H1 (cell line): ENCODE results near the gene KLF4. TPM values are rescaled to one million over a fixed set of nuclear protein-coding genes. Genes with fewer than 3 reads are reported as not detected.

ENCODE experiments used
- CTCF ChIA-PET: fragments of 300-600 bp; sonication (Branson Sonifier 250); formaldehyde crosslinking; loops from one replicate; lab custom pipeline; 2021; ENCODE audit not compliant: partially characterized antibody; lab: Charles Lee
- POLR2A ChIA-PET: fragments of 300-600 bp; sonication (Branson Sonifier 250); formaldehyde crosslinking; loops from one replicate; lab custom pipeline; 2021; ENCODE audit warnings: inconsistent platforms; ENCODE audit not compliant: partially characterized antibody; lab: Charles Lee
- DNase-seq, 2 experiments: peaks; one replicate each; pipeline versions ENCODE4 v3.0.0 to v3.0.0-alpha.2; 2010 to 2022; ENCODE audit warnings: low spot score in 2 of 2, low read depth in 1 of 2, mixed read lengths in 1 of 2
- FAIRE-seq: peaks from 2 replicates; lab custom pipeline; 2011; peaks lifted over from hg19 to GRCh38; lab: Jason Lieb, UNC
- H2AFZ ChIP-seq: 2 replicates; pipeline ENCODE4 v1.8.1; 2012; ENCODE audit warnings: low read length, inconsistent platforms
- H2AK5ac ChIP-seq: 2 replicates; pipeline ENCODE4 v1.6.1; 2013; ENCODE audit warnings: low read depth, low read length
- H2BK120ac ChIP-seq: replicated peaks from 2 replicates; pipeline ENCODE3; 2013; ENCODE audit warnings: low read depth, low read length, inconsistent platforms
- H2BK12ac ChIP-seq: 2 replicates; pipeline ENCODE4 v1.6.1; 2013; ENCODE audit warnings: low read depth, low read length
- H2BK15ac ChIP-seq: 2 replicates; pipeline ENCODE4 v1.6.1; 2013; ENCODE audit warnings: low read length
- H2BK20ac ChIP-seq: 2 replicates; pipeline ENCODE4 v1.6.1; 2013; ENCODE audit warnings: low read length
- H2BK5ac ChIP-seq: 2 replicates; pipeline ENCODE4 v1.6.1; 2013; ENCODE audit warnings: low read depth, low read length
- H3K14ac ChIP-seq: 2 replicates; pipeline ENCODE4 v1.6.1; 2013; ENCODE audit warnings: inconsistent platforms; ENCODE audit not compliant: insufficient read length
- H3K18ac ChIP-seq: 2 replicates; pipeline ENCODE4 v1.6.1; 2013; ENCODE audit warnings: low read length; ENCODE audit errors: extremely low read depth
- H3K23ac ChIP-seq: 2 replicates; pipeline ENCODE4 v1.6.1; 2013; ENCODE audit warnings: inconsistent platforms; ENCODE audit not compliant: insufficient read length
- H3K23me2 ChIP-seq: 2 replicates; pipeline ENCODE4 v1.6.1; 2013; ENCODE audit warnings: low read depth, low read length
- H3K27ac ChIP-seq: 2 replicates; pipeline ENCODE4 v1.6.1; 2011; ENCODE audit warnings: low read depth, low read length, inconsistent platforms
- H3K27me3 ChIP-seq, 4 experiments: replicated peaks in 1 of 4; 1 replicate in 1 of 4; 2 replicates in 3 of 4; pipeline versions ENCODE4 v1.6.1 to v1.8.1; 2011 to 2013; ENCODE audit warnings: low read length in 3 of 4, mild to moderate bottlenecking in 3 of 4, inconsistent platforms in 2 of 4, mixed read lengths in 2 of 4, moderate library complexity in 1 of 4; ENCODE audit not compliant: control insufficient read depth in 3 of 4, insufficient read depth in 3 of 4; ENCODE audit errors: extremely low read depth in 1 of 4
- H3K36me3 ChIP-seq, 4 experiments: 2 replicates each; pipeline versions ENCODE4 v1.6.1 to v1.8.1; 2011 to 2013; ENCODE audit warnings: mild to moderate bottlenecking in 4 of 4, low read length in 3 of 4, moderate library complexity in 2 of 4, control low read depth in 1 of 4, inconsistent platforms in 1 of 4; ENCODE audit not compliant: insufficient read depth in 4 of 4, control insufficient read depth in 2 of 4
- H3K4ac ChIP-seq: replicated peaks from 2 replicates; pipeline ENCODE3; 2013; ENCODE audit warnings: low read length, low read depth, mixed read lengths, inconsistent platforms; ENCODE audit not compliant: insufficient read length
- H3K4me1 ChIP-seq, 4 experiments: replicated peaks in 1 of 4; 1 replicate in 1 of 4; 2 replicates in 3 of 4; pipeline versions ENCODE4 v1.6.1 to v1.8.1; 2011 to 2013; ENCODE audit warnings: low read length in 3 of 4, inconsistent platforms in 2 of 4, mixed read lengths in 1 of 4; ENCODE audit not compliant: insufficient read depth in 4 of 4, control insufficient read depth in 3 of 4
- H3K4me2 ChIP-seq, 2 experiments: 2 replicates each; pipeline versions ENCODE4 v1.6.1 to v1.8.1; 2011 to 2013; ENCODE audit warnings: low read depth in 2 of 2, low read length in 2 of 2, control low read depth in 1 of 2, inconsistent platforms in 1 of 2, mild to moderate bottlenecking in 1 of 2; ENCODE audit not compliant: insufficient read depth in 1 of 2
- H3K4me3 ChIP-seq, 4 experiments: fragments of 200-600, 300-600 bp in 1 of 4; sonication (generic), shearing (Covaris generic), sonication (Bioruptor Twin) in 1 of 4; 2 replicates each; pipeline versions ENCODE4 v1.5.1 to v1.8.1; 2011 to 2016; ENCODE audit warnings: low read length in 4 of 4, low read depth in 3 of 4, control low read depth in 2 of 4, inconsistent platforms in 2 of 4, mild to moderate bottlenecking in 2 of 4, mixed read lengths in 1 of 4, moderate library complexity in 1 of 4; ENCODE audit not compliant: insufficient read depth in 2 of 4; ENCODE audit errors: extremely low read depth in 1 of 4
- H3K56ac ChIP-seq: replicated peaks from 2 replicates; pipeline ENCODE3; 2013; ENCODE audit warnings: low read depth, mild to moderate bottlenecking, mixed read lengths, low read length, inconsistent platforms; ENCODE audit not compliant: insufficient read length
- H3K79me1 ChIP-seq: 2 replicates; pipeline ENCODE4 v1.6.1; 2013; ENCODE audit warnings: low read depth, low read length, control low read depth
- H3K79me2 ChIP-seq, 2 experiments: 2 replicates each; pipeline versions ENCODE4 v1.6.1 to v1.8.1; 2012 to 2013; ENCODE audit warnings: low read length in 2 of 2, mild to moderate bottlenecking in 2 of 2, inconsistent platforms in 1 of 2; ENCODE audit not compliant: insufficient read depth in 2 of 2, control insufficient read depth in 1 of 2
- H3K9ac ChIP-seq, 4 experiments: replicated peaks in 1 of 4; 1 replicate in 1 of 4; 2 replicates in 3 of 4; pipeline versions ENCODE4 v1.6.1 to v1.8.1; 2011 to 2013; ENCODE audit warnings: low read depth in 3 of 4, low read length in 3 of 4, control low read depth in 2 of 4, mild to moderate bottlenecking in 2 of 4, moderate library complexity in 2 of 4, inconsistent platforms in 1 of 4; ENCODE audit errors: extremely low read depth in 1 of 4
- H3K9me3 ChIP-seq, 2 experiments: 2 replicates each; pipeline versions ENCODE4 v1.6.1 to v1.8.1; 2012 to 2013; ENCODE audit warnings: mild to moderate bottlenecking in 2 of 2, moderate library complexity in 2 of 2, control low read depth in 1 of 2, inconsistent platforms in 1 of 2, low read depth in 1 of 2, low read length in 1 of 2, mixed read lengths in 1 of 2; ENCODE audit not compliant: insufficient read depth in 2 of 2
- H4K20me1 ChIP-seq, 2 experiments: replicated peaks in 1 of 2; 2 replicates each; pipeline versions ENCODE3 to v1.8.1; 2011 to 2013; ENCODE audit warnings: inconsistent platforms in 2 of 2, low read length in 2 of 2, mild to moderate bottlenecking in 1 of 2; ENCODE audit not compliant: insufficient read depth in 2 of 2, control insufficient read depth in 1 of 2
- H4K5ac ChIP-seq: 2 replicates; pipeline ENCODE4 v1.6.1; 2013; ENCODE audit warnings: low read length, low read depth, mixed read lengths, inconsistent platforms; ENCODE audit not compliant: insufficient read length
- H4K8ac ChIP-seq: 2 replicates; pipeline ENCODE4 v1.8.0; 2013; ENCODE audit warnings: mild to moderate bottlenecking, moderate library complexity, low read length, inconsistent platforms; ENCODE audit not compliant: insufficient read depth; ENCODE audit errors: extremely low read depth
- H4K91ac ChIP-seq: replicated peaks from 2 replicates; pipeline ENCODE3; 2013; ENCODE audit warnings: low read length, mixed read lengths, inconsistent platforms; ENCODE audit not compliant: insufficient read length
- ATF3 ChIP-seq: IDR thresholded peaks from 2 replicates; pipeline ENCODE4 v1.6.1; 2011; ENCODE audit warnings: low read depth, mild to moderate bottlenecking, low read length; ENCODE audit not compliant: insufficient read depth
- BACH1 ChIP-seq: IDR thresholded peaks from 2 replicates; pipeline ENCODE4 v1.6.1; 2012; ENCODE audit warnings: low read length, improper control_type of control experiment
- CEBPB ChIP-seq: IDR thresholded peaks from 2 replicates; pipeline ENCODE4 v1.6.1; 2012; ENCODE audit warnings: low read depth, low read length
- CTBP2 ChIP-seq: IDR thresholded peaks from 2 replicates; pipeline ENCODE4 v1.7.0; 2011; ENCODE audit warnings: borderline replicate concordance, mild to moderate bottlenecking, moderate library complexity, mixed read lengths, low read length; ENCODE audit not compliant: insufficient read depth, insufficient read length
- HDAC6 ChIP-seq: IDR thresholded peaks from one replicate; pipeline ENCODE4 v1.7.1; 2012; ENCODE audit warnings: low read depth, mild to moderate bottlenecking, inconsistent platforms, low read length, moderate library complexity
- JUN ChIP-seq: IDR thresholded peaks from 2 replicates; pipeline ENCODE4 v1.6.1; 2011; ENCODE audit warnings: low read depth, mild to moderate bottlenecking, improper control_type of control experiment, low read length
- RAD21 ChIP-seq, 2 experiments: IDR thresholded peaks in 1 of 2; conservative IDR thresholded peaks in 1 of 2; 2 replicates each; pipeline ENCODE4 v1.6.1; 2011; ENCODE audit warnings: low read depth in 2 of 2, low read length in 2 of 2, improper control_type of control experiment in 1 of 2, inconsistent platforms in 1 of 2, mild to moderate bottlenecking in 1 of 2, moderate library complexity in 1 of 2
- RBBP5 ChIP-seq: IDR thresholded peaks from 2 replicates; pipeline ENCODE4 v1.7.1; 2012; ENCODE audit warnings: low read depth, mild to moderate bottlenecking, inconsistent platforms, low read length, moderate library complexity, borderline replicate concordance
- SIN3A ChIP-seq, 2 experiments: IDR thresholded peaks in 1 of 2; conservative IDR thresholded peaks in 1 of 2; 2 replicates each; pipeline ENCODE4 v1.6.1; 2011 to 2012; ENCODE audit warnings: low read length in 2 of 2, improper control_type of control experiment in 1 of 2, low read depth in 1 of 2, mild to moderate bottlenecking in 1 of 2
- SP4 ChIP-seq: IDR thresholded peaks from 2 replicates; pipeline ENCODE4 v1.6.1; 2012; ENCODE audit warnings: low read length, inconsistent platforms
- TAF7 ChIP-seq: optimal IDR thresholded peaks from 2 replicates; pipeline ENCODE3; 2011; ENCODE audit warnings: low read depth, mild to moderate bottlenecking, inconsistent platforms, low read length, moderate library complexity, borderline replicate concordance
- TCF12 ChIP-seq: IDR thresholded peaks from 2 replicates; pipeline ENCODE4 v1.6.1; 2011; ENCODE audit warnings: low read depth, mild to moderate bottlenecking, low read length
- WGBS, 2 experiments: shearing (Covaris generic) in 1 of 2; methylation state at CpG; one replicate each; pipeline versions ENCODE4 v1.1.6 to v1.1.7; 2013 to 2015; ENCODE audit warnings: low lambda C conversion rate in 2 of 2, mixed read lengths in 2 of 2, inconsistent platforms in 1 of 2, low coverage in 1 of 2, missing lambda C conversion rate in 1 of 2; ENCODE audit not compliant: insufficient replicate concordance in 2 of 2, insufficient coverage in 1 of 2, insufficient read length in 1 of 2; ENCODE audit errors: extremely low coverage in 1 of 2, missing lambda C conversion rate in 1 of 2; 5-methylcytosine and 5-hydroxymethylcytosine counted together
- polyA plus RNA-seq, 7 experiments: library from polyadenylated mRNA; depleted of rRNA in 3 of 7; stranded (reverse) in 5 of 7; unstranded in 2 of 7; fragments of >200 nt in 5 of 7; fragments of 200-250 nt in 2 of 7; gene quantifications; 1 replicate in 5 of 7; 2 replicates in 1 of 7; 4 replicates in 1 of 7; pipeline versions ENCODE4 v1.2.1 to v1.2.3, GENCODE V29; 2011 to 2013; ENCODE audit warnings: missing spikeins in 2 of 7, mixed read lengths in 2 of 7
- total RNA-seq: library from RNA; stranded (reverse); fragmentation: NEBNext Ultra II Directional; extraction: Animal tissue kit (Norgen Biotek cat#: 25700); gene quantifications from 2 replicates; pipeline ENCODE4 v1.2.1, GENCODE V29; 2021

The KLF4 gene
- total and polyA plus RNA-seq, 2 of the 8 experiments (the other 6 are each of a cell fraction or from before 2014, with no cell fraction given): 0.77 to 2.8 TPM

DNA sequence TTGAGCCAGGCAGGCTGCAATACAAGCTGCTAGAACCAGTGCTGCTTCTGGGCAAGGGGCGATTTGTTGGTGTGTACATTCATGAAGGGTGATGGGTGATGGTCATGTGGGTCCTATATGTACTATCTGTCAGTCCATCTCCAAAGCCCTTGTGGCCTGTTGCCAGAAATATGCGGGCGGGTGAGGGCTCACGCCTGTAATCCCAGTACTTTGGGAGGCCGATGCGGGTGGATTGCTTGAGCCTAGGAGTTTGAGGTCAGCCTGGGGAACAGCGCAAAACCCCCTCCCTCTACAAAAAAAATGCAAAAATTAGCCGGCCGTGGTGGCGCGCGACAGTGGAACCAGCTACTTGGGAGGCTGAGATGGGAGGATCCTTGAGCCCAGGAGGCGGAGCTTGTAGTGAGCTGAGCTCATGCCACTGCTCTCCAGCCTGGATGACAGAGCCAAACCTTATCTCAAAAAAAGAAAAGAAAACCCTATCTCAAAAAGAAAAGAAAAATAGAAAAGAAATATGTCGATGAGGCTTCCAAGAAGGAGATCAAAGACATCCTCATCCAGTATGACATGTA, 45.0 kb upstream of the KLF4 start:
- Histone ChIP-seq H4K91ac (no peak overlapping the region), H3K4ac (no peak overlapping the region), H4K8ac (no peak overlapping the region), H3K18ac (no peak overlapping the region), H2AK5ac (no peak overlapping the region), H3K27me3 (no peaks in the 10 kb centered on the region), H3K9ac (no peak overlapping the region), H2BK20ac (no peak overlapping the region), H2BK15ac (no peak overlapping the region), H3K4me1 (peaks cover 0 to 6% (median 4%) of the 10 kb centered on the region in 4 experiments; a peak in 4 of 7 replicates), H3K23ac (no peak overlapping the region), H2BK12ac (no peak overlapping the region), H4K5ac (no peak overlapping the region), H3K14ac (no peak overlapping the region), H2AFZ (no peak overlapping the region), H3K23me2 (no peaks in the 10 kb centered on the region), H2BK5ac (no peak overlapping the region), H3K79me2 (no peaks in the 10 kb centered on the region), H3K9me3 (no peaks in the 10 kb centered on the region), H4K20me1 (no peaks in the 10 kb centered on the region), H3K36me3 (no peaks in the 10 kb centered on the region), H2BK120ac (no peak overlapping the region), H3K4me3 (no peak overlapping the region), H3K27ac (no peak overlapping the region), H3K79me1 (no peaks in the 10 kb centered on the region), H3K4me2 (no peak overlapping the region), H3K56ac (no peak overlapping the region)
- WGBS, 2 experiments: 98% methylated on average over 14 of the region's 14 CpGs; no CpG with 5 or more reads in 1 of the 2 experiments
- TF ChIP-seq RBBP5 (no peak), CEBPB (no peak), TAF7 (no peak), HDAC6 (no peak), SP4 (no peak), RAD21 (IDR thresholded peaks at IDR 0.05 in 1 of 2, conservative IDR thresholded peaks at IDR 0.05 in 1 of 2; ENCODE audit: low read depth in 2 of 2, low read length in 2 of 2) (no peak), SIN3A (conservative IDR thresholded peaks at IDR 0.05 in 1 of 2, IDR thresholded peaks at IDR 0.05 in 1 of 2; ENCODE audit: low read depth in 1 of 2, low read length in 2 of 2) (no peak), BACH1 (no peak), JUN (no peak), TCF12 (no peak), ATF3 (no peak), CTBP2 (no peak)
- FAIRE-seq (no peak), DNase-seq (no peak)
- POLR2A ChIA-PET: interaction anchor here (0.9 kb wide), 1 partner anchor 9 kb away, joined by 3 read pairs; no protein-coding TSS in a partner anchor
- CTCF ChIA-PET: interaction anchor here (0.6 kb wide), 1 partner anchor 376 kb away, joined by 3 read pairs; no protein-coding TSS in a partner anchor
